Kidney epithelial cell (primary cell): ENCODE data around the gene PIK3C2G. TPM values are rescaled to one million over a fixed set of nuclear protein-coding genes. Genes with fewer than 3 reads are reported as not detected.

Source experiments
- DNase-seq: peaks from one replicate; pipeline ENCODE4 v3.0.0-alpha.2; 2010; ENCODE audit warnings: low read depth
- H3K27me3 ChIP-seq: 2 replicates; pipeline ENCODE4 v1.6.0; 2011; ENCODE audit warnings: low read length; ENCODE audit not compliant: control insufficient read depth, insufficient read depth
- H3K36me3 ChIP-seq: 2 replicates; pipeline ENCODE4 v1.5.1; 2011; ENCODE audit warnings: low read length; ENCODE audit not compliant: control insufficient read depth, insufficient read depth
- H3K4me3 ChIP-seq: 2 replicates; pipeline ENCODE4 v1.5.1; 2011; ENCODE audit warnings: low read depth, mild to moderate bottlenecking, control low read depth, low read length
- CTCF ChIP-seq: IDR thresholded peaks from 2 replicates; pipeline ENCODE4 v1.5.1; 2011; ENCODE audit warnings: mild to moderate bottlenecking, moderate library complexity, low read length, control low read depth, inconsistent platforms; ENCODE audit not compliant: insufficient read depth, poor library complexity, severe bottlenecking
- total RNA-seq: library from RNA; depleted of rRNA; stranded (reverse); fragments of >200 nt; gene quantifications from 2 replicates; pipeline ENCODE4 v1.2.3, GENCODE V29; 2015

Gene PIK3C2G
- total RNA-seq, 1 donor from 2014 or later: 0.13 TPM

GRCh38 chr12:18339633-18340032, 78.3 kb downstream of the PIK3C2G start:
- H3K4me3 ChIP-seq: no peak overlapping the region
- DNase-seq: no peak
- TF ChIP-seq CTCF: no peak

GRCh38 chr12:18340186-18340585, 78.9 kb downstream of the PIK3C2G start:
- TF ChIP-seq CTCF: no peak
- H3K4me3 ChIP-seq: no peak overlapping the region
- no peaks in the 10 kb centered on the region for H3K36me3 ChIP-seq
- no peaks in the 10 kb centered on the region for H3K27me3 ChIP-seq
- no peak for DNase-seq

More at GRCh38 chr12:18339633-18340032, 78.3 kb downstream of the PIK3C2G start:
- Histone ChIP-seq H3K27me3 (no peaks in the 10 kb centered on the region), H3K36me3 (no peaks in the 10 kb centered on the region)

- TF ChIP-seq CTCF: no peak
- no peak overlapping the region for H3K4me3 ChIP-seq
Observed at GRCh38 chr12:18340786-18341185, 79.5 kb downstream of the PIK3C2G start.

DNA sequence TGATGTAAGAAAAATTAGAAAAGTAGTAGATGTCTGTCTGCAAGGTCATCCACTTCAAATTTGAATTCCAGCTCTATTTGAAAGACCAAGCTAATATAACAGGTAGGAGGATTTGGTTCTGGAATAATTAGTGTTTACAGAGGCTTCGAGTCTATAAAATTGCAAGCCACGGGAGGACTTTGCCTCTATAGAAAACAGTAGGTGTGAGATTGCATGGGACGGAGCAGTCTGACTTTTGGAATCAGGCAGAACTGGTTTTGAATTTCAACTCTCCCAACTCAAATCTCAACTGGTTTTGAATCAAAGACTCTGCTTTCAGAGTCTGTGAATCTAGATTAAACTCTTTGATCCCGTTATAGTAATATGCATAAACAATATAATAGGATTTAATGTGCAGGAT, 82.4 kb downstream of the PIK3C2G start:
- no peak overlapping the region for H3K4me3 ChIP-seq
- DNase-seq: no peak
- H3K27me3 ChIP-seq: no peaks in the 10 kb centered on the region
- no peaks in the 10 kb centered on the region for H3K36me3 ChIP-seq
- TF ChIP-seq CTCF: no peak

More at GRCh38 chr12:18340786-18341185, 79.5 kb downstream of the PIK3C2G start:
- no peak for DNase-seq
- H3K27me3 ChIP-seq: no peaks in the 10 kb centered on the region
- no peaks in the 10 kb centered on the region for H3K36me3 ChIP-seq

DNA sequence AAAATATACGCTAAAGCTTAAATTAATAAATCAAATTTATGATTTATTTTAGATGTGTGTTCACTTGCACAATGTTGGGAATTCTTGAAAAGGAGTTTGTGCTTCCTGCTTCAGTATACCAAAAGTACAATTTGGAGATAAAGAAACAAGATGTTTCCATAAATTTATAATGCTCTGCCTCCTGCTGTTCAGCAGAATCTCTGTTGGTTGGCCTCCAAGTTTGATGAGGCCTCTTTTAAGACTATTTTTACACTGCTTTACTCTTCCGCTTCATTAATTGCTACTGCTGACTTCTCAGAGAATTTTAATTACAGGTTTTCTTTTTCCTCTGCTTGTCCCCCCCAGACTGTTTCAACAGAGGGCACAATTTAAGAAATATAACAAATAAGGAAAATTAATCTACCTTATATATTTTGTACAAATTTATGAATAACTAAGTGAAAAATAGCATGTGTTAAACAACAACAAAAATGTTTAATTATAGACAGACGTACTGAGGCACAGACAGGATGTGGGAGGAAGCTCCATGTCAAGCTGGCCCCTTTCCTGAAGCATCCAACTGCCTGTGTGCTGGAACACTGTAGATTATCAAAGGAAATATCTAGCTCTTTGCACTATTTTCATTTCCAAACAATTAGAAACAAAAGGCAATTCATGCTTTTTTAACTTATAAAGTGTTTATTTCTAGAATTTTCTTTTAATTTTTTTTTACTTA, 83.9 kb downstream of the PIK3C2G start:
- no peak for TF ChIP-seq CTCF
- no peak overlapping the region for H3K4me3 ChIP-seq
- no peak for DNase-seq

GRCh38 chr12:18352312-18352711, 91.0 kb downstream of the PIK3C2G start:
- H3K4me3 ChIP-seq: no peak overlapping the region
- TF ChIP-seq CTCF: no peak
- H3K36me3 ChIP-seq: no peaks in the 10 kb centered on the region
- H3K27me3 ChIP-seq: no peaks in the 10 kb centered on the region
- no peak for DNase-seq

More for the DNA sequence above, 83.9 kb downstream of the PIK3C2G start:
- H3K36me3 ChIP-seq: no peaks in the 10 kb centered on the region
- H3K27me3 ChIP-seq: no peaks in the 10 kb centered on the region
